Stimulated activated CD8-positive, alpha-beta memory T cell treated with anti-CD3 and anti-CD28 coated beads, Interleukin-4, amount 100 ng/mL, for 48 hours (primary cell): ENCODE results near the gene SEC31A.
"Not testable (repeated sequence)": the region's sequence is repeated elsewhere in the genome, so short reads cannot be mapped to it uniquely, and the experiment has no call there.

Experiments used
- DNase-seq: peaks from one replicate; pipeline ENCODE4 v3.0.0-alpha.2; 2020

Gene SEC31A

GRCh38 chr4:82823062-82823461, 67.9 kb downstream of the SEC31A start:
- no peak for DNase-seq

- DNase-seq = no peak
Measured at GRCh38 chr4:82820689-82821088, 70.3 kb downstream of the SEC31A start.

GRCh38 chr4:82818664-82819662, 72.0 kb downstream of the SEC31A start:
- DNase-seq = no peak

GRCh38 chr4:82816874-82817273, 74.1 kb downstream of the SEC31A start:
- not testable (repeated sequence) for DNase-seq

GRCh38 chr4:82814034-82814433, 76.9 kb downstream of the SEC31A start:
- no peak for DNase-seq

DNA sequence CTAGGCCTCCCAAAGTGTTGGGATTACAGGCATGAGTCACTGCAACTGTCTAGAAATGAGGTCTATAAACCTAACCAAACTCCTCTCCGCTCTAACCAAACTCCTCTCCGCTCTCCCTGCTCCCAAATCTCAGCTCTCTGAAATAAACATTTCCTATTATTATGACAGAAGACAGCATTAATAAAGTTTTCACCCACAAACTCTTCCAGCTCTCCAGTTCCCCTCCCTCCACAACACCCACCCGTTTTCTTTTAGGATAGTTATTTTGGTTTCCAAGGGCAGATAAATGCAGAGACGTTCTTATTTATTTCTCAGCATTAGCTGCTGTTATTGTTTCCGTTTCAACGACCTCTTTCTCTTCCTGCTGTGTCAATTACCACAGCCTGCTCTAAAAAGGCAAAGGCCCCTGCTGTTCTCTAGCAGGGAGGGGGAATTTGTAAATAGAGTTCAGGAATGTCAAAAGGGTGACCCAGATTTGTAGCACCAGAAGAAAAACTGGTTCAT, 79.1 kb downstream of the SEC31A start:
- DNase-seq = no peak

GRCh38 chr4:82811392-82811791, 79.6 kb downstream of the SEC31A start:
- DNase-seq = no peak

GRCh38 chr4:82810176-82810575, 80.8 kb downstream of the SEC31A start:
- DNase-seq = no peak

DNA sequence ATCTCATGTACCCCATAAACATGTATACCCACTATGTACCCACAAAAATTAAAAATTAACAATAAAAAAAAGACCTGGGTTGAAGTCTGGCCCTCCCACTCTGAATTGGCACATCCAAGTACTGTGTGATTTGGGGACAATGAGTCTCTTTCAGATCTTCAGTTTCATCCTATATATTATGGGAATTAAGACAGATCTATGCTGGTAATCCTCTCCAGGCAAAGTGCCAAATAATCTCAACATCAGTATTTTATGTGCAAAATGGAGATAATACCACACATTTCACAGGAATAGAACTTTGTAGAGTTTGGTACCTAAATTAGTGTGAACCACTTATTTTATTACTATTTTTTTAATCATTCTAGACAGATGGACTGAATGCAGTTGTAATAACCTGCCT, 81.3 kb downstream of the SEC31A start:
- no peak for DNase-seq

GRCh38 chr4:82803746-82804145, 87.2 kb downstream of the SEC31A start:
- no peak for DNase-seq

DNA sequence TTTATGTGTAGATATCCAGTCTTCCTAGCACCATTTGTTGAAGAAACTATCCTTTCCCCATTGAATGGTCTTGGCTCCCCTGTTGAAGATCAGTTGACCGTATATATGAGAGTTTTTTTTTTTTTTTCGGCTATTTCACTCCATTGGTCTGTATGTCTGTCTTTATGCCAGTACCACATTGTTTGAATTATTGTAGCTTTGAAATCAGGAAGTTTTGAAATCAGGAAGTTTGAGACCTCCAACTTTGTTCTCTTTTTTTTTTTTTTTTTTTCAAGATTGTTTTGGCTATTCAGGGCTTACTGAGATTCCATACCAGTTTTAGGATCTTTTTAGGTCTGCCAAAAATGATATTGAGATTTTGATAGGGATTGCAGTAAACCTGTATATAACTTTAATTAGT, 88.0 kb downstream of the SEC31A start:
- DNase-seq = no peak

DNA sequence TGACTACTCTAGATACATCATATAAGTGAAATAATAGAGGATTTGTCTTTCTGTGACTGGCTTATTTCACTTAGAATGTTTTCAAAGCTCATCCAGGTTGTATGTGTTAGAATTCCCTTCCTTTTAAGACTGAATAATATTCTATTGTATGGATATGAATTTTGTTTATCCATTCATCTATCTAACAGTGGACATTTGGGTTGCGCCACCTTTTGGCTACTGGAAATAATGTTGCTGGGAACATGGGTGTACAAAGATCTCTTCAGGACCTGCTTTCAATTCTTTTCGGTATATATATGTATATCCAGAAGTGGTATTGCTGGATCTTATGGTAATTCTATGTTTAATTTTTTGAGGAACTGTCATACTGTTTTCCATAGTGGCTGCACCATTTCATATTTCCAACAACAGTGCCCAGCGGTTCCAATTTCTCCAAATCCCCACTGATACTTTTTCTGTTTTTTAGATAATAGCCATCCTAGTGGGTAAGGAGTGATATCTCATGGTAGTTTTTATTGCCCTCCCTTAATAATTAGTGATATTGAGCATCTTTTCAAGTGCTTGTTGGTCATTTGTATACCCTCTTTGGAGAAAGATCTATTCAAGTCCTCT, 88.9 kb downstream of the SEC31A start:
- no peak for DNase-seq

GRCh38 chr4:82799006-82799881, 91.7 kb downstream of the SEC31A start:
- peak; percentile 35 for DNase-seq

GRCh38 chr4:82798168-82799005, 92.6 kb downstream of the SEC31A start, which contains the start of gene SCD5:
SCD5 (minus strand) TSS chr4:82798796; CDS start chr4:82798537, 259 bp downstream.
- peak; percentile 79 for DNase-seq

DNA sequence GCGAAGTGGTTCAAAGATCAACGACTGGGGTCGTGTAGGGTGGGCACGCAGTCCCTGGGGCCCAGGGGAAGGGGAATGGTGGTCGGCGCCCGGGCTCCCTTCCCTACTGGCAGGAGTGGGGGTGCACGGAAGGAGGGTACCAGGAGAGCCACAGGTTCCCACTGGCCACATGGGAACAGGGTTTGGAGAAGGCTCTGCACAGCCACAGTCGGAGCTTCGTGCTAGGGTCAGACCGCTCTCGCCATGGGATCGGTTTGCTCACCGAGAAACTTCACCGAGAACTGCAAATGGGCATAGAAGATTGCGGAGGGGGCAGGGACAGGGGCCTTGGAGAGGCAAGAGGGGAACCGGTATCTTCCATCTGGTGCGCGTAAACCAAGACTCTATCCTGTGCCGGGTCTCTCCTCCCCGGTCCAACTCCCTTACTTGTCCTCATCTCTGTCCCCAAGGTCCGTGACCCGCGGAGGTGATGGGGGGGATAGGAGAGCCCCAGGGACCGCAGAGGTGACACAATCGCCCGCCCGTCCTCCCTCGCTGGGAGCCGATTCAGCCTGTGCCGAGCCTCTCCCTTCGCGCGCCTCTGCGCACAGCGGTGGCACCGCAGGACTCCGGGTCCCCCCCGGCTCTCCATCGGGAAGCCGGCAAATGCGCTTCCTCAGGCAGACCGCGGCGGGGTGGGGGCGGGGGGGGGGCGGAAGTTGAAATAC, 93.4 kb downstream of the SEC31A start:
- peak; percentile 41 for DNase-seq

- no peak for DNase-seq
Measured at GRCh38 chr4:82797040-82797404, 93.9 kb downstream of the SEC31A start.

- DNase-seq = no peak
Measured at GRCh38 chr4:82792912-82793649, 97.9 kb downstream of the SEC31A start.

DNA sequence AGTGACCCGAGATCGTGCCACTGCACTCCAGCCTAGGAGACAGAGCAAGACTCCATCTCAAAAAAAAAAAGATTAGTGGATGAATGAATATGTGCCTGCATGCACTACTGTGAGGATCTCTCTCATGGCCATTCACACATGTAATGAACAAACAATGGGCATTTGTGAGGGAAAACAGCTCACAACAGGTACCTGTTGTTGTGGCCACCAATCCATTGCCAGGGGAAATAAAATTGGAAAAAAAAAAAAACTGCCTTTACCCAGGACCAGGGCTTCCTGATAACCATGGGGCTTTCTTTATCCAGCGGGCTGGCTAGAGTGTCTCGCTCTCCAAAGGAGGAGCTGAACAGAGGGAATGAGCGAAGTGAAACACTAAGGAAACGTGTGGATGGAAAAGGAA, 99.8 kb downstream of the SEC31A start:
- no peak for DNase-seq

DNA sequence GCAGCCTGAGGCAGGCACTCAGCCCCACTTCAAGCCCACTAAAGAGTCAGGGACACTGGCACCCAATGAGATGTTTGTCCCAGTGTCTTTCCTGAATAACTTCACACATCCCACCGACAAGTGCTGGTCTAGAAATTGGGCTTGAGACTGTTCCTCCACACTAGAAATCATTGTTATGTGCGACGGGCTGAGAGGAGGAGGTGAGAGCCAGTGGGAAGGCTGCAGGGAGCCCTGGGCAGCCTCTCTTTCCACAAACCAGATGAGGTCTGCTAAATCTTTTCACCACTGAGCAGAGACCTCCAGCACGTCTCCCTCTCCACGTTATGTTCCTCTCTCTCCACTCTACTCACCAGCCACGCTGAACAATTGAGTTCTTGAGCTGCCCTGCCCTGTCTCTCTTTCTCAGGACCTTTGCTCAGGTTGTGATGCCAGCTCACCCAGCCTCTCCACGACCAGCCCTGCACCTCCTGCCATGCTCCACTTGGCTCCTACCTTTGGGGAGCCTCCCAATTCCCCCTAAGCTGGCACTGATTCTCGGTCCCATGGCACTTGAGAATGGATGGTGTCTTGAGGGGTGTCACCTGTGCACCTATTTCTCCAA, 100.8 kb downstream of the SEC31A start:
- no peak for DNase-seq
